GM12891 (cell line): ENCODE results near the gene TFR2.

Experiments
- DNase-seq: peaks from one replicate; pipeline ENCODE4 v3.0.0; 2011; ENCODE audit warnings: low spot score; ENCODE audit not compliant: insufficient read length
- FAIRE-seq: peaks from 2 replicates; lab custom pipeline; 2011; peaks lifted over from hg19 to GRCh38; lab: Jason Lieb, UNC
- PAX5 ChIP-seq: IDR thresholded peaks from 2 replicates; pipeline ENCODE4 v1.6.1; 2011; ENCODE audit warnings: low read length, moderate library complexity, mild to moderate bottlenecking; ENCODE audit not compliant: insufficient read depth, severe bottlenecking
- POLR2A ChIP-seq: IDR thresholded peaks from 2 replicates; pipeline ENCODE4 v1.6.1; 2011; ENCODE audit warnings: low read depth, low read length, control low read depth
- POLR2AphosphoS5 ChIP-seq: IDR thresholded peaks from 2 replicates; pipeline ENCODE4 v1.6.1; 2011; ENCODE audit warnings: low read depth, low read length, control low read depth
- POU2F2 ChIP-seq: IDR thresholded peaks from 2 replicates; pipeline ENCODE4 v1.6.1; 2011; ENCODE audit warnings: low read depth, mild to moderate bottlenecking, control low read depth, low read length, moderate library complexity
- SPI1 ChIP-seq: IDR thresholded peaks from 2 replicates; pipeline ENCODE4 v1.6.1; 2011; ENCODE audit warnings: low read depth, low read length, control low read depth
- TAF1 ChIP-seq: IDR thresholded peaks from 2 replicates; pipeline ENCODE4 v1.6.1; 2011; ENCODE audit warnings: low read depth, low read length, control low read depth

TFR2 gene

GRCh38 chr7:100578246-100579183 lies 62.8 kb downstream of the TFR2 start:
- no peak for TF ChIP-seq POU2F2
- no peak for TF ChIP-seq POLR2AphosphoS5
- TF ChIP-seq POLR2A = no peak
- TF ChIP-seq SPI1 = no peak
- no peak for TF ChIP-seq PAX5
- no peak for TF ChIP-seq TAF1
- no peak for DNase-seq
- FAIRE-seq = no peak

- FAIRE-seq (no peak), DNase-seq (no peak)
- TF ChIP-seq PAX5 (no peak), POLR2A (no peak), POU2F2 (no peak), SPI1 (no peak), POLR2AphosphoS5 (no peak), TAF1 (no peak)
Observed at GRCh38 chr7:100577507-100577906, 63.8 kb downstream of the TFR2 start.

- FAIRE-seq = no peak
- TF ChIP-seq POLR2AphosphoS5 (no peak), TAF1 (no peak), POU2F2 (no peak), POLR2A (no peak), PAX5 (no peak), SPI1 (no peak)
Observed at GRCh38 chr7:100577103-100577502, 64.2 kb downstream of the TFR2 start.

GRCh38 chr7:100576384-100576993 lies 64.9 kb downstream of the TFR2 start:
- TF ChIP-seq SPI1 (no peak), PAX5 (no peak), POLR2A (no peak), TAF1 (no peak), POLR2AphosphoS5 (no peak), POU2F2 (no peak)
- DNase-seq = no peak
- FAIRE-seq = no peak

More at GRCh38 chr7:100577103-100577502, 64.2 kb downstream of the TFR2 start:
- DNase-seq = no peak

- TF ChIP-seq POLR2A (no peak), SPI1 (no peak), POLR2AphosphoS5 (no peak), TAF1 (no peak), PAX5 (no peak), POU2F2 (no peak)
- DNase-seq (no peak), FAIRE-seq (no peak)
Observed at GRCh38 chr7:100575746-100576383, 65.5 kb downstream of the TFR2 start.

GRCh38 chr7:100575206-100575631 lies 66.1 kb downstream of the TFR2 start:
- DNase-seq (no peak), FAIRE-seq (no peak)
- TF ChIP-seq TAF1 (no peak), SPI1 (no peak), POU2F2 (no peak), POLR2AphosphoS5 (no peak), PAX5 (no peak), POLR2A (no peak)

GRCh38 chr7:100574362-100575205 lies 66.8 kb downstream of the TFR2 start:
- TF ChIP-seq POU2F2 (no peak), TAF1 (no peak)
- no peak for FAIRE-seq
- DNase-seq = no peak

- TF ChIP-seq POU2F2 (no peak), POLR2AphosphoS5 (no peak), TAF1 (no peak), SPI1 (no peak), PAX5 (no peak), POLR2A (no peak)
- FAIRE-seq (no peak), DNase-seq (no peak)
Observed at GRCh38 chr7:100573691-100574361, 67.5 kb downstream of the TFR2 start, which contains the start of gene SAP25. SAP25 (minus strand) TSS chr7:100573900; CDS start chr7:100573742, 158 bp downstream.
